ENCODE measurements around the gene ARHGAP6.

Gene ARHGAP6

DNA sequence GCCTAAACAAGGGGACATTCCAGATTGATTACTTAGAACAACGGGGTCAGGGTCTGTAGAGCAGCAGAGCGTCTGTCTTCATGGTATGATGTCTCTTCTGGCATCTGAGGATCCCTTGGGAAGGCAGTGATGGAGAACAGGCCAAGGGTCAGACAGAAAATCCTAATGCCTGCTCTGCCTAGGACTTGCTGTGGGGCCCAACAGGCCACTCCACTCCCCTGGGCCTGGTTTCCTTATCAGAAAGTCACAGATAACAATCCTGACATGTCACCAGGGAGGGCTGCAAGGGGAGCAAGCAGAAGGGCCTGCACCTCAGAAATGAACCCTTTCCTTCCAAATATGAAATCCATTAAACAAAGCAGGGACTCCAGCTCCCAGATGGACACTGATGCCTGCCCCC lies 21.4 kb upstream of the ARHGAP6 start:
- H3K4ac ChIP-seq (ENCODE audit: low read length), result no peak overlapping the region
- no peaks in the 10 kb centered on the region for H3K79me1 ChIP-seq (ENCODE audit: low read depth, low read length)
- no peak overlapping the region for H2BK5ac ChIP-seq (ENCODE audit: low read length)
- H4K91ac ChIP-seq (ENCODE audit: low read depth, low read length, poor library complexity), result no peak overlapping the region
- no peak overlapping the region for H2AK5ac ChIP-seq (ENCODE audit: low read depth, low read length)
- H3K4me3 ChIP-seq (ENCODE audit: low read length in 2 of 2), result no peak overlapping the region
- no peaks in the 10 kb centered on the region for H3K4me1 ChIP-seq (ENCODE audit: control insufficient read depth in 2 of 2, insufficient read depth in 1 of 2, low read depth in 1 of 2, low read length in 2 of 2)
- H3K23ac ChIP-seq (ENCODE audit: low read depth, low read length, poor library complexity), result no peak overlapping the region
- H3K27ac ChIP-seq (replicated peaks; ENCODE audit: low read length), result no peak overlapping the region
- H4K8ac ChIP-seq (ENCODE audit: low read depth, low read length), result no peak overlapping the region
- WGBS, 2 donors (ENCODE audit: extremely low coverage in 2 of 2, insufficient read length in 2 of 2, insufficient replicate concordance in 1 of 2), result no CpG with 5 or more reads among the region's 2 CpGs
- H3K9ac ChIP-seq (ENCODE audit: low read depth, low read length, poor library complexity), result no peak overlapping the region
- no peak overlapping the region for H2BK15ac ChIP-seq (ENCODE audit: low read length)
- H3K14ac ChIP-seq (ENCODE audit: low read length), result no peak overlapping the region
- H3K27me3 ChIP-seq (ENCODE audit: control insufficient read depth in 3 of 3, insufficient read depth in 3 of 3, low read depth in 1 of 3, low read length in 3 of 3), result peaks cover 0 to 23% (median 0%) of the 10 kb centered on the region in 3 experiments
- DNase-seq (ENCODE audit: low spot score), result no peak
- no peak overlapping the region for H3K18ac ChIP-seq (ENCODE audit: low read length)
- no peak overlapping the region for H2BK120ac ChIP-seq (ENCODE audit: low read depth, low read length)
- H2BK12ac ChIP-seq (ENCODE audit: low read length), result no peak overlapping the region
- no peak overlapping the region for H3K4me2 ChIP-seq (ENCODE audit: insufficient read depth, low read length, poor library complexity, severe bottlenecking)
- no peak overlapping the region for H2AFZ ChIP-seq (ENCODE audit: low read length)
- no peaks in the 10 kb centered on the region for H3K9me3 ChIP-seq (replicated peaks in 1 of 2; ENCODE audit: control insufficient read depth in 2 of 2, insufficient read depth in 1 of 2, low read depth in 1 of 2, low read length in 2 of 2)
- H3K36me3 ChIP-seq (replicated peaks in 1 of 2; ENCODE audit: control insufficient read depth in 2 of 2, insufficient read depth in 2 of 2, low read length in 2 of 2), result no peaks in the 10 kb centered on the region

- DNase-seq (ENCODE audit: low spot score), result no peak
- H2BK5ac ChIP-seq (ENCODE audit: low read length), result no peak overlapping the region
- no CpG with 5 or more reads among the region's 3 CpGs for WGBS, 2 donors (ENCODE audit: extremely low coverage in 2 of 2, insufficient read length in 2 of 2, insufficient replicate concordance in 1 of 2)
Measured at GRCh38 chrX:11683057-11683456, 17.3 kb upstream of the ARHGAP6 start.

DNA sequence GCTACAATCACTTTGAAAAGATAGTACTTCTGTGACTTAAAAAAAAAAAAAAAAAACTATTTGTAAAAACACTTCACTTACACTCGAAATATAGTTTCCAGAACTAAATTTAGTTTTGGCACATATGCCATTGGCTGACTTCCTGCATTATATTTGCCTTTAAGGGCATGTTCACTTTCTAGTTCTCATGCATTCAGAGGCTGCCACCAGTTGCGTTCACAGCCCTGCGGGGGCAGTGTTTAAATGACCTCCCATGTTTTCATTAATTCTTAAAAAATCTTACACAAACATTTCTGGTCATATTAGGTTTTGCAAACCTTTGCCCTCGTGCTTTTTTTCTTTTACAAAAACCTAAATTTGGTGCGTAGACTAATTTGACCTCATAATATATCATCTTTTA lies 12.4 kb upstream of the ARHGAP6 start:
- no peak overlapping the region for H2BK15ac ChIP-seq (ENCODE audit: low read length)
- no peak overlapping the region for H3K4ac ChIP-seq (ENCODE audit: low read length)
- H2BK12ac ChIP-seq (ENCODE audit: low read length), result no peak overlapping the region
- H3K9me3 ChIP-seq (replicated peaks in 1 of 2; ENCODE audit: control insufficient read depth in 2 of 2, insufficient read depth in 1 of 2, low read depth in 1 of 2, low read length in 2 of 2), result no peaks in the 10 kb centered on the region
- no peak overlapping the region for H3K27ac ChIP-seq (replicated peaks; ENCODE audit: low read length)
- H3K4me3 ChIP-seq (ENCODE audit: low read length in 2 of 2), result no peak overlapping the region
- H4K8ac ChIP-seq (ENCODE audit: low read depth, low read length), result no peak overlapping the region
- no peak overlapping the region for H2AK5ac ChIP-seq (ENCODE audit: low read depth, low read length)
- H3K14ac ChIP-seq (ENCODE audit: low read length), result no peak overlapping the region
- no peak overlapping the region for H3K23ac ChIP-seq (ENCODE audit: low read depth, low read length, poor library complexity)
- WGBS, 2 donors (ENCODE audit: extremely low coverage in 2 of 2, insufficient read length in 2 of 2, insufficient replicate concordance in 1 of 2), result no CpG with 5 or more reads among the region's 5 CpGs
- H2AFZ ChIP-seq (ENCODE audit: low read length), result no peak overlapping the region
- no peak overlapping the region for H3K4me2 ChIP-seq (ENCODE audit: insufficient read depth, low read length, poor library complexity, severe bottlenecking)
- H2BK120ac ChIP-seq (ENCODE audit: low read depth, low read length), result no peak overlapping the region
- no peaks in the 10 kb centered on the region for H3K79me1 ChIP-seq (ENCODE audit: low read depth, low read length)
- H4K91ac ChIP-seq (ENCODE audit: low read depth, low read length, poor library complexity), result no peak overlapping the region
- no peaks in the 10 kb centered on the region for H3K4me1 ChIP-seq (ENCODE audit: control insufficient read depth in 2 of 2, insufficient read depth in 1 of 2, low read depth in 1 of 2, low read length in 2 of 2)
- no peak overlapping the region for H3K9ac ChIP-seq (ENCODE audit: low read depth, low read length, poor library complexity)
- no peaks in the 10 kb centered on the region for H3K36me3 ChIP-seq (replicated peaks in 1 of 2; ENCODE audit: control insufficient read depth in 2 of 2, insufficient read depth in 2 of 2, low read length in 2 of 2)
- peaks cover 0 to 10% (median 0%) of the 10 kb centered on the region in 3 experiments for H3K27me3 ChIP-seq (ENCODE audit: control insufficient read depth in 3 of 3, insufficient read depth in 3 of 3, low read depth in 1 of 3, low read length in 3 of 3)
- no peak overlapping the region for H3K18ac ChIP-seq (ENCODE audit: low read length)
- no peak for DNase-seq (ENCODE audit: low spot score)
- H2BK5ac ChIP-seq (ENCODE audit: low read length), result no peak overlapping the region

More at GRCh38 chrX:11683057-11683456, 17.3 kb upstream of the ARHGAP6 start:
- Histone ChIP-seq H4K8ac (ENCODE audit: low read depth, low read length) (no peak overlapping the region), H3K4me1 (ENCODE audit: control insufficient read depth in 2 of 2, insufficient read depth in 1 of 2, low read depth in 1 of 2, low read length in 2 of 2) (no peaks in the 10 kb centered on the region), H3K14ac (ENCODE audit: low read length) (no peak overlapping the region), H3K79me1 (ENCODE audit: low read depth, low read length) (no peaks in the 10 kb centered on the region), H3K18ac (ENCODE audit: low read length) (no peak overlapping the region), H3K9ac (ENCODE audit: low read depth, low read length, poor library complexity) (no peak overlapping the region), H2BK120ac (ENCODE audit: low read depth, low read length) (no peak overlapping the region), H3K27me3 (ENCODE audit: control insufficient read depth in 3 of 3, insufficient read depth in 3 of 3, low read depth in 1 of 3, low read length in 3 of 3) (peaks cover 0 to 25% (median 0%) of the 10 kb centered on the region in 3 experiments), H2BK12ac (ENCODE audit: low read length) (no peak overlapping the region), H3K27ac (replicated peaks; ENCODE audit: low read length) (no peak overlapping the region), H2AFZ (ENCODE audit: low read length) (no peak overlapping the region), H3K4me3 (ENCODE audit: low read length in 2 of 2) (no peak overlapping the region), H2BK15ac (ENCODE audit: low read length) (no peak overlapping the region), H4K91ac (ENCODE audit: low read depth, low read length, poor library complexity) (no peak overlapping the region), H2AK5ac (ENCODE audit: low read depth, low read length) (no peak overlapping the region), H3K4ac (ENCODE audit: low read length) (no peak overlapping the region), H3K4me2 (ENCODE audit: insufficient read depth, low read length, poor library complexity, severe bottlenecking) (no peak overlapping the region), H3K23ac (ENCODE audit: low read depth, low read length, poor library complexity) (no peak overlapping the region), H3K36me3 (replicated peaks in 1 of 2; ENCODE audit: control insufficient read depth in 2 of 2, insufficient read depth in 2 of 2, low read length in 2 of 2) (no peaks in the 10 kb centered on the region), H3K9me3 (replicated peaks in 1 of 2; ENCODE audit: control insufficient read depth in 2 of 2, insufficient read depth in 1 of 2, low read depth in 1 of 2, low read length in 2 of 2) (no peaks in the 10 kb centered on the region)

GRCh38 chrX:11672213-11672612 lies 6.5 kb upstream of the ARHGAP6 start:
- Histone ChIP-seq H2BK15ac (ENCODE audit: low read length) (no peak overlapping the region), H3K79me1 (ENCODE audit: low read depth, low read length) (no peaks in the 10 kb centered on the region), H3K4ac (ENCODE audit: low read length) (no peak overlapping the region), H3K4me1 (ENCODE audit: control insufficient read depth in 2 of 2, insufficient read depth in 1 of 2, low read depth in 1 of 2, low read length in 2 of 2) (no peaks in the 10 kb centered on the region), H3K18ac (ENCODE audit: low read length) (no peak overlapping the region), H2BK5ac (ENCODE audit: low read length) (no peak overlapping the region), H4K91ac (ENCODE audit: low read depth, low read length, poor library complexity) (no peak overlapping the region), H3K4me2 (ENCODE audit: insufficient read depth, low read length, poor library complexity, severe bottlenecking) (no peak overlapping the region), H2BK120ac (ENCODE audit: low read depth, low read length) (no peak overlapping the region), H3K27ac (replicated peaks; ENCODE audit: low read length) (no peak overlapping the region), H3K9ac (ENCODE audit: low read depth, low read length, poor library complexity) (no peak overlapping the region), H2AK5ac (ENCODE audit: low read depth, low read length) (no peak overlapping the region), H4K8ac (ENCODE audit: low read depth, low read length) (no peak overlapping the region), H3K9me3 (replicated peaks in 1 of 2; ENCODE audit: control insufficient read depth in 2 of 2, insufficient read depth in 1 of 2, low read depth in 1 of 2, low read length in 2 of 2) (no peaks in the 10 kb centered on the region), H3K27me3 (ENCODE audit: control insufficient read depth in 3 of 3, insufficient read depth in 3 of 3, low read depth in 1 of 3, low read length in 3 of 3) (peaks cover 0 to 17% (median 3%) of the 10 kb centered on the region in 3 experiments), H2BK12ac (ENCODE audit: low read length) (no peak overlapping the region), H3K4me3 (ENCODE audit: low read length in 2 of 2) (no peak overlapping the region), H2AFZ (ENCODE audit: low read length) (no peak overlapping the region), H3K36me3 (replicated peaks in 1 of 2; ENCODE audit: control insufficient read depth in 2 of 2, insufficient read depth in 2 of 2, low read length in 2 of 2) (no peaks in the 10 kb centered on the region), H3K14ac (ENCODE audit: low read length) (no peak overlapping the region), H3K23ac (ENCODE audit: low read depth, low read length, poor library complexity) (no peak overlapping the region)
- no CpG with 5 or more reads among the region's 4 CpGs for WGBS, 2 donors (ENCODE audit: extremely low coverage in 2 of 2, insufficient read length in 2 of 2, insufficient replicate concordance in 1 of 2)
- no peak for DNase-seq (ENCODE audit: low spot score)
